C4-2B (cell line): ENCODE measurements around the gene KRTAP13-2.

Experiments used
- CTCF ChIP-seq: fragments of 450-650 bp; conservative IDR thresholded peaks from 2 replicates; pipeline ENCODE4 v1.5.1; 2017; ENCODE audit warnings: mild to moderate bottlenecking
- ZFX ChIP-seq: fragments of 450-650 bp; IDR thresholded peaks from 2 replicates; pipeline ENCODE4 v1.6.1; 2017

GRCh38 chr21:30354308-30355005 lies 17.6 kb downstream of the KRTAP13-2 start:
- TF ChIP-seq CTCF (no peak), ZFX (no peak)
